GM13976 (cell line): ENCODE results near the gene SMCO1.
"Not testable (repeated sequence)": the region's sequence is repeated elsewhere in the genome, so short reads cannot be mapped to it uniquely, and the experiment has no call there.

Experiments used
- DNase-seq: peaks from one replicate; pipeline ENCODE4 v3.0.0; 2012; ENCODE audit warnings: low spot score
- CTCF ChIP-seq: IDR thresholded peaks from 2 replicates; pipeline ENCODE4 v1.5.1; 2012; ENCODE audit warnings: borderline replicate concordance, mild to moderate bottlenecking; ENCODE audit not compliant: insufficient read depth; ENCODE audit errors: extremely low read depth, missing control alignments, control extremely low read depth
- in situ Hi-C: fragments of 300-500 bp; cut with MboI; formaldehyde crosslinking; loops from one replicate; pipeline ENCODE4 v1.12.0; 2022; ENCODE audit warnings: low sequenced_read_pairs, mixed read lengths, inconsistent platforms; ENCODE audit not compliant: unreplicated experiment

SMCO1 gene

GRCh38 chr3:196471551-196471950, 43.6 kb downstream of the SMCO1 start:
- in situ Hi-C loops = no loop called here
- no peak for TF ChIP-seq CTCF
- no peak for DNase-seq

DNA sequence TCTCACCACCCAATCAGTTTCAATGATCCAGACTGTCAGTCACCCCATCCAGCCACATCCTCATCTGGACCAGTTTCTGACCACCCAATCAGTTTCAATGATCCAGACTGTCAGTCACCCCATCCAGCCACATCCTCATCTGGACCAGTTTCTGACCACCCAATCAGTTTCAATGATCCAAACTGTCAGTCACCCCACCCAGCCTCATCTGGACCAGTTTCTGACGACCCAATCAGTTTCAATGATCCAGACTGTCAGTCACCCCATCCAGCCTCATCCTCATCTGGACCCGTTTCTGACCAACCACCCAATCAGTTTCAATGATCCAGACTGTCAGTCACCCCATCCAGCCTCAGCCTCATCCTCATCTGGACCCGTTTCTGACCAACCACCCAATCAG, 45.0 kb downstream of the SMCO1 start:
- DNase-seq, in situ Hi-C loops: not testable (repeated sequence)

- in situ Hi-C loops = no loop called here
- TF ChIP-seq CTCF = no peak
- no peak for DNase-seq
Measured at GRCh38 chr3:196463804-196464203, 51.3 kb downstream of the SMCO1 start.

DNA sequence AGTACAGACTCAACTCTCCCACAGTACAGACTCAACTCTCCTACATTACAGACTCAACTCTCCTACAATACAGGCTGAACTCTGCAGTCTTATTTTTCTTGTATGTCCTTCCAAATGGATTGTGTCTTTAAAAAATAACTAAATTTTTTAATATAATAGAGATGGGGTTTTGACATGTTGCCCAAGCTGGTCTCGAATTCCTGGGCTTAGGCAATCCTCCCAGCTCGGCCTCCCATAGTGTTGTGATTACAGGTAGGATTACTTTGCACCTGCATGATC, 51.7 kb downstream of the SMCO1 start:
- in situ Hi-C loops = no loop called here
- TF ChIP-seq CTCF = no peak
- DNase-seq = no peak

GRCh38 chr3:196462680-196463477, 52.3 kb downstream of the SMCO1 start:
- DNase-seq, in situ Hi-C loops: not testable (repeated sequence)

- no peak for TF ChIP-seq CTCF
- no peak for DNase-seq
- in situ Hi-C loops = no loop called here
Measured at GRCh38 chr3:196458063-196458462, 57.1 kb downstream of the SMCO1 start.

- DNase-seq = peak; percentile 43
- in situ Hi-C loops = not testable (repeated sequence)
Measured at GRCh38 chr3:196457470-196457869, 57.7 kb downstream of the SMCO1 start.
